HT-29 (cell line): ENCODE data around the gene PAM. TPM values are rescaled to one million over a fixed set of nuclear protein-coding genes. Genes with fewer than 3 reads are reported as not detected.
"Not testable (repeated sequence)": the region's sequence is repeated elsewhere in the genome, so short reads cannot be mapped to it uniquely, and the experiment has no call there.

Experiments used
- DNase-seq: peaks from one replicate; pipeline ENCODE4 v3.0.0-alpha.2; 2015; ENCODE audit warnings: low spot score
- total RNA-seq: library from RNA; depleted of rRNA; stranded (reverse); fragments of >200 nt; shearing (Covaris generic); gene quantifications from 2 replicates; pipeline ENCODE4 v1.2.3, GENCODE V29; 2014

The PAM gene
- total RNA-seq, 1 experiment from 2014 or later = 119 TPM

DNA sequence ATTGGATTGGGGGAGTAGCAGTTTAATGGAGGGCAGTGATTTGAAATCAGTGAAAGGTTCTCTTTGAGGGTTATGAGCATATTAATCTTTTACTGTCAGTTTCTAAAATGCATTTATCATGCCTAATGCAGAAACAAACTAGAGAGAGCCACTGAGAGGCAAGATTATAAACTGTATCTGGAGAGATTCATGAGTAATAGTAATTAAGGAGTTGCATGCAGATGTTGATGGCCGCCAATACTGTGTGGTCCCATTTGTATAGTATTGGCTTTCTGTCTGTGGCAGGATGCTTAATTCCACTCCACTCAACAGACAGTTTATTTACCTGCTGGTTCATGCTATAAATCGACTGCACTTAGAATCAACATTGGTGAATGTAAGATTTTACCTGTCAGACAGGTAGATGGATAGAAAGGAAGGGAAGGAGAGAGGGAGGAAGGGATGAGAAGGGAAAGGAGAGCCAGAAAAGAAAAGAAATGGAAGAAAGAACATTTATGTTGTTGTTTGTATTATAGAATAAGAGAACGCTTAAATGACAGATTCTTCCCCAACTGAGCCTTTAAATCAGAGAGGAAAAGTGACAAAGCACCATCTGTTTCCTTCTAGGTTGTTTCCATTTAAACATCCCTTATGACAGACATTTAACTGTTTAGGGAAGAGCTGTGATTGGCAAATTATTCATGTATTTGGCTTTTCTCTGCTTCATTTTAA is 146.5 kb downstream of the PAM start:
- DNase-seq = peak; percentile 11

DNA sequence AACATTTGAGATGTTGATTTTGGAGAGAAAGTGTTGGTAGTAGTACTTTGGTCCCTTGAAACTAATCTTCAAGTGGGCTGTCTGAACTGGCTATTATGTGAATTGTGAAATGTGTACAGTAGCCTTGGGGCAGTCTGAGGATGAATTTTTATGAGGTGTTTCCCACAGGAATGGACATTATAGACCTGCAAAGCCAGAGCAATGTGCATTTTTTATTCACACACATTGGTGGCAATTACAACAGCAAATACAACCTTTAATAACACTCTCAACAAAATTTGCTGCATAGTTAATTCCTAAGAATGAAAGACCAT is 147.0 kb downstream of the PAM start:
- peak; percentile 24 for DNase-seq

DNA sequence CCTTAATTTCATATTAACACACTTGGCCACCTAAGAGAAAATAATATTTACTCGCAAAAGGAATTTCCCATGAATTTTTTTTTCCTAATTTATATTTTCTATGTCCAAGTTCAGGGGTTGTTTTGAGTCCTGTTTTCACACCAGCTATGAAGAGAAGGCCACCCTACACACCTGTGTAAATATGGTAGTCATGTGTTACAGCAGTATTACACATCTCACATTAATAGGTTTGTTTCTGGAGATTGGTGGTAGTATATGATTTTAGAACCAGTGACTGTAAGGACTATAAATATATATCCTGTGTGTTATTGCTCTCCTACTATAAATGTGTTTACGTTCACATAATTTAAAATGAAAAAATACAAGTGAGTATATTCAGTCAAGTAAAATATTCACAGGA is 147.5 kb downstream of the PAM start:
- DNase-seq = no peak

DNA sequence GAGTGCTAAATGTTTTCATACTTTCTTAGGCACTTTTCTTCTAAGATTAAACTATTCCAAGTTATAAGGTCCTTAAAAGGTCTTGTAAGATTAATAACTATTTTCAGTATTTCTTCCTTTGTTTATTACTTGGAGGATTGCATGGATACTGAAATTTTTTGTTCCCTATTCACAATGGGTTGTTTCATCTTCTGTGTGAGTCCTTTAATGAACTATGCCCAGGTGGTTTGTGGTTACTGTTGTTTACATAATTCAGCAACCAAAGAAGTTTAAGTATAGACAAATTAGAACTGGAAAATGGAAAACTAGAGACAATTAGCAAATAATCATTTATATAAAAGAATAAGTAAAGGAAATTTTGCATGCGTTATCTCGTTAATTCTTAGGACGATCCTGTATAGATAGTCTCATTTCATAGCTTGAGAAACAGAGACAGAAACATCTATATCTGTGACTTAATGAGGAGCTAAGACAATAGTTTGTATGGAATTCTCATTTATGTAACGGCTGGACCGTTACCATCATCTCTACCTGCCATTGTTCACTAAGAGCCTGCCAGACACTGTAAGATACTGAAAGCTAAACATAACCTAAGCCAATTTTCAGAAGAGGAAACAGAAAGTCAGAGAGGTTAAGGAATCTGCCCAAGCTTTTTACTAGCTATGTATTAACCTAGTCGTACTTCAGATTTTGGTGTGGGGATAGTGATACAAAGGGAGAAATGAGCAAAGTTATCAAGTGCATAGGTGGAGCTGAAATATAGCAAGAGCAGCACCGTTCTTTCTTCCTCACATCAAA is 148.2 kb downstream of the PAM start:
- DNase-seq = peak; percentile 49

GRCh38 chr5:102905056-102905455 is 150.0 kb downstream of the PAM start:
- no peak for DNase-seq

DNA sequence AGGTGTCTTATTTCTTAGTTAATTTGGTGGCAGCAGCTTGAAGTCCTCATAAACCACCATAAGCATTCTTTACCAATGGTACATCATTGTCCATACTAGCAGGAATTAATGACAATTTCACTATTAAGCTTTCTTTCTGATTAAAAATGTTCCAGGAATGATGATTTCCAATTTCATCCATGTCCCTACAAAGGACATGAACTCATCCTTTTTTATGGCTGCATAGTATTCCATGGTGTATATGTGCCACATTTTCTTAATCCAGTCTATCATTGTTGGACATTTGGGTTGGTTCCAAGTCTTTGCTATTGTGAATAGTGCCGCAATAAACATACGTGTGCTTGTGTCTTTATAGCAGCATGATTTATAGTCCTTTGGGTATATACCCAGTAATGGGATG is 152.0 kb downstream of the PAM start:
- DNase-seq = not testable (repeated sequence)

GRCh38 chr5:102910240-102911226 is 155.4 kb downstream of the PAM start:
- peak; percentile 55 for DNase-seq

DNA sequence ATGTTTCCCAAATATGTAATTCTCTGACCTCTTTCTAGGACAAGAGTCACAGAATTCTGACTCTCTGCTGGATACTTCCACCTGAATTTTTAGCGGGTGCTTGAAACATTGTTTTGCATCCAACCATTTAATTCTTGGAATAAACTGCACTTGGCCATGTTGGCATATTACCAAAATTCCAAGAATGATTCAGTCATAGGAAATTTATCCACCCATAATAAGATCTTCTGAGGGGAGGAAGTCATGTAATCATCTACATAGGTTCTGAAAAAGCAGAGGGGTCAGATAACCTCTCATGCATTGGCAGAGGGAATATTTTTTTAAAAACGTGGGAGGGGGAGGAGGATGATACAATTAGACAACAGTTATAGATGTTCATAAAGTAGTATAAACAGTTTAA is 156.9 kb downstream of the PAM start:
- peak; percentile 30 for DNase-seq

- DNase-seq = no peak
These were observed 161.0 kb downstream of the PAM start for GRCh38 chr5:102916109-102916508.

- DNase-seq = no peak
These were observed 164.0 kb downstream of the PAM start for GRCh38 chr5:102918986-102919610.

DNA sequence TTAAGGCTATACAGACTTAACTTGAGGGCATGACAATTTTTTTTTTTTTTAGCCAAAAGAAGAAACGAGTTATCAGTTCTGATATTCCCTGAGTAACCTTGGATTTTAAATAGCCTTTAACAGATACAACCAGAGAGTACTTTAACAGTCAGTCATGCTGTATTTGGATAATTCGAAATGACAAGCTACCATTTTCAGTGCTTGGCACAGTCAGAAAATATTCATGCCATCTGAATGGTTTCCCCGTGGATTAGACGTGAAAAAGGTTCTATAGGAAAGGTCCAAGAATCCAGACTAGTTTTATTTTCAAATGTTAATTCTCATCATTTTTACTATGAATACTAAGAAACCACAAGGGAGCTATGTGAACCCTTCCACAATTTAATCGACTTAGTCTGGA is 165.7 kb downstream of the PAM start:
- DNase-seq = no peak

GRCh38 chr5:102921341-102922044 is 166.4 kb downstream of the PAM start:
- no peak for DNase-seq

DNA sequence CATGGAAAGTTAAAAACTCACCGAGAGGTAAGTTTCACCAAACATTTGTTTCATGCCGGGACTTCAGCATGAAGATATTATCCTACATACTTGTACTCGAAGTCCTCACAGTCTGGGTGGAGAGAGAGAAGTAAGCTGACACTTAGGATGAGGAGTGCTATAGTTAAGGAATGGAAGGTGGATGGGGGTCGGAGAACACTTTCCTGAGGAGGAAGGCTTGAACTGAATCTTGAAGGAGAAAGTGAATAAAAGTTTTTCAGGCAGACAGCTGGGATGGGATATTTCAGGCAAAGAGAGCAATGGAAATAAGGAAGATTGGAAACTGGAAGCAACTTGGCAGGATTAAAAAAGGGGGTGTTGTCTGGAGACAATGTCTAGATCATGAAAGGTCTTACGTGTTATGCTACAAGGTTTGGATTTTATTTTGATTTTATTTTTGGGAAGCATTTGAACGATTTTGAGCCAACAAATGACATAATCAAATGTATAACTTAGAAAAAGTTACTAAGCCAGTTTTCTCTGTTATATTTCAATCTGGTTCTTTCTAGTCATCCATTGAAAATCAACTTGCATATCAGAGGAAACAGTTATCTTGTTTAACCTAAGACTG is 167.1 kb downstream of the PAM start:
- DNase-seq = no peak

DNA sequence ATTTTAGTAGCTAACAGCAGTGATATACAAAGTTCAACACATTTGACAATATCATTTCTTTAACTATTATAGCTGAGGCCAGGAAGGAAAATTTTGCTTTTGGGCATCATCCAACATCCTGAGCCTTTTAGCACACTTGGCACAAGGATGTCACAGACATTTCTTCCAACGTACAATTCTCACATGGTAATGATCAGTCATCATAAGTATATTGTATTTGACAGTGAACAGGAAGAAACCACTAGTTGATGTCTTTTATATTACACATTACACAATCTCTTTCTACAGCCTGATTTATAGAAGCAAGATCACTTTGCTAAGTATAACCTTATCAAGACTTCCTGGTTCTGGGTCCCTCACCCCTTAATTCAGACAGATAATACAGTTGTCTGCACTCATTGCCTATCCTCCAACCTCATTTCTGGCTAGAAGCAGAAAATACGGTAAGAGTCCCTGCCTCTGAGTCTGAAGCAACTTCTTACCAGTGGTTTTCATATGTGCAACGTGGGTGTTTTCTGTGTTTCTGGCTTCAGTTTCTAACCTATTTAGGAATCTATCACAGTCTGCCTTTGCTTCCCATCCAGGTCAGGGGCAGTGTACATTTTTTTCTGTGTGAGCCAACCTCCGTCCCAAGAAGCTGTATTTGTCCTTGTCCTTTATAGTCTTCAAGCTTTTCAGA is 167.8 kb downstream of the PAM start:
- no peak for DNase-seq

DNA sequence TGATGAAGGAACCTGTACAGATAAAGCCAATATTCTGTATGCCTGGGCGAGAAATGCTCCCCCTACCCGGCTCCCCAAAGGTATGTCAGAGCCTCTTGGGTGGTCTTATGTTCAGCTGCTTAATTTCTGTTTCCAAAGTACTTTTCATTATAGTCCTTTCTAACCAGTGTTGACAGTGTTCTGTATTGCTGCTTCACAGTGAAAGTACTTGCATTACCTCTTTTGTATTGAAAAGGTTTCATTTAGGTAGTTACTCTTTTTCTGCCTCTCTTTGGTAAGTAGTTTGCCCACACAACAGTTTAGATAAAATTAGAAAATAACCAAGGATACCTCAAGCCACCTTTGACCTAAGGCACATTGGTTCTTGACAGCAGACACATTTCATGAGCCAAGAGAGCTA is 169.9 kb downstream of the PAM start:
- DNase-seq = no peak

- DNase-seq = no peak
These were observed 171.9 kb downstream of the PAM start for GRCh38 chr5:102927007-102927406.

- DNase-seq = no peak
These were observed 175.1 kb downstream of the PAM start for GRCh38 chr5:102930244-102930643.

DNA sequence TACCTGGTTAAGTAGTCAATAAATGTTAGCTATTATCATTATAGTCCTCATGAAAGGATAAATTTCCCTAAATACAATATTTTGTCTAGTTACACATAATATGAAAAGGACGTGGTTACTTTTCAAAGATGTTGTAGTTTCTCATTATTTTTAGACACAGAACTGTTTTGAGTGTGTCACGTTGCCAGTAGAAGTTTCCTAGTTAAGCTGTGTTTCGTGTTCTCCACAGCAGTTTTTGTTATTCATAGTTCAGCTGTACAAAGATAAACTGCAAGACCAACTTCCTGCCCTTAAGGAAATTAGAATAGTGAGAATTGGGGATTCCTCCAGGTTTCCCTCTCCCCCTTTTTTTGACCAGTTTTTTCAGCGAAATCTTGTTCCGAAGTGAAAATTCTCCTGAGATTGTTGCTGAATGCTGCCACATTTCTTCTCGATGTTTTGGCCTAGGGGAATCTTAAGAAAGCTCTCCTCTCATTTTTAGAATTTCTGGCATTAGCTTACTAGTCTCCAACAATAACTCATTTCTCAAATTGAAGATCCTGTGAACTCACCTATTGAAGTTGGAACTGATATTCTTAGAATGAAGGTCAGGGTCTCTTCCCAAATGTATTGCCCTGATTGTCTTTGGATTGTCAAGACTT is 176.1 kb downstream of the PAM start:
- no peak for DNase-seq

DNA sequence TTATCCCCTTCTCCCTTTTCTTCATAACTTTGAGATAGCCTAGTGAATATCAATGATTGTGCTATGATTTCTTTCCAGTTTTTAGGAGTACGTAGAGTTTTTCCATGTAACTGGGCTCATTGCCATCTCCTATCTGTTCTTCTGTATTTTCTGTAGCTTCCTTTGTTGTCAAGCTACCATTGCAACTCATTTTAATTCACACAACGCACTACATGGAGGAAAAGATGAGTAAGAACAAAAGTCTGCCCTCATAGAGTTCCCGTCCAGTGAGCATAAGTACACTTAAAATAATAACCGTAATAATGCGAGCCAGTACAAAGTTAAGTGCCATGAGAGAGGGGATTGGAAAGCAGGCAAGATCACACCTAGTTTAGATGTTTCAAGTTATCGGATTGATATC is 177.7 kb downstream of the PAM start:
- no peak for DNase-seq
